Measurements from ENCODE around the gene PXYLP1.

PXYLP1 gene

GRCh38 chr3:141256820-141257219, 25.2 kb downstream of the PXYLP1 start:
- no peak overlapping the region for H3K4me3 ChIP-seq (ENCODE audit: low read depth, low read length)
- DNase-seq (ENCODE audit: low read depth): no peak
- no peak for TF ChIP-seq CTCF (IDR thresholded peaks at IDR 0.05; ENCODE audit: control insufficient read depth, extremely low read depth, insufficient read depth)

- H3K4me3 ChIP-seq (ENCODE audit: low read depth, low read length): no peak overlapping the region
- DNase-seq (ENCODE audit: low read depth): no peak
- TF ChIP-seq CTCF (IDR thresholded peaks at IDR 0.05; ENCODE audit: control insufficient read depth, extremely low read depth, insufficient read depth): no peak
Measured at GRCh38 chr3:141257961-141258360, 26.3 kb downstream of the PXYLP1 start.

- TF ChIP-seq CTCF (IDR thresholded peaks at IDR 0.05; ENCODE audit: control insufficient read depth, extremely low read depth, insufficient read depth): no peak
- no peak overlapping the region for H3K4me3 ChIP-seq (ENCODE audit: low read depth, low read length)
- DNase-seq (ENCODE audit: low read depth): no peak
Measured at GRCh38 chr3:141258973-141259372, 27.3 kb downstream of the PXYLP1 start.

- no peak overlapping the region for H3K4me3 ChIP-seq (ENCODE audit: low read depth, low read length)
- no peak for TF ChIP-seq CTCF (IDR thresholded peaks at IDR 0.05; ENCODE audit: control insufficient read depth, extremely low read depth, insufficient read depth)
- DNase-seq (ENCODE audit: low read depth): no peak
Measured at GRCh38 chr3:141259821-141260629, 28.4 kb downstream of the PXYLP1 start.

DNA sequence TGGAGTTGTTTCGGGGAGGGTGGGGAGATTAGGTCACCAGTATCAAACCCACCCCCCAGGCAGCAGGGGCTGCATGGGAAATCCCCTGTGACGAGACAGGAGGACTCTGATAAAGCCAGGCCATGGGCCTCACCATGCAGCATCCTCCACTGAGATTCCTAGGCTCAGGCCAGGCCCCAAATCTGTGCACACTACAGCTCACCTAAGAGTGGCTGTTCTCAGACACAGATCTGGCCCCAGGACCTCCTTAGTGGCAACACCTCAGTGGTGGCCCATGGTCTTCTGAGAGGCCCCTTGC, 29.0 kb downstream of the PXYLP1 start:
- H3K4me3 ChIP-seq (ENCODE audit: low read depth, low read length): no peak overlapping the region
- no peak for DNase-seq (ENCODE audit: low read depth)
- no peak for TF ChIP-seq CTCF (IDR thresholded peaks at IDR 0.05; ENCODE audit: control insufficient read depth, extremely low read depth, insufficient read depth)

DNA sequence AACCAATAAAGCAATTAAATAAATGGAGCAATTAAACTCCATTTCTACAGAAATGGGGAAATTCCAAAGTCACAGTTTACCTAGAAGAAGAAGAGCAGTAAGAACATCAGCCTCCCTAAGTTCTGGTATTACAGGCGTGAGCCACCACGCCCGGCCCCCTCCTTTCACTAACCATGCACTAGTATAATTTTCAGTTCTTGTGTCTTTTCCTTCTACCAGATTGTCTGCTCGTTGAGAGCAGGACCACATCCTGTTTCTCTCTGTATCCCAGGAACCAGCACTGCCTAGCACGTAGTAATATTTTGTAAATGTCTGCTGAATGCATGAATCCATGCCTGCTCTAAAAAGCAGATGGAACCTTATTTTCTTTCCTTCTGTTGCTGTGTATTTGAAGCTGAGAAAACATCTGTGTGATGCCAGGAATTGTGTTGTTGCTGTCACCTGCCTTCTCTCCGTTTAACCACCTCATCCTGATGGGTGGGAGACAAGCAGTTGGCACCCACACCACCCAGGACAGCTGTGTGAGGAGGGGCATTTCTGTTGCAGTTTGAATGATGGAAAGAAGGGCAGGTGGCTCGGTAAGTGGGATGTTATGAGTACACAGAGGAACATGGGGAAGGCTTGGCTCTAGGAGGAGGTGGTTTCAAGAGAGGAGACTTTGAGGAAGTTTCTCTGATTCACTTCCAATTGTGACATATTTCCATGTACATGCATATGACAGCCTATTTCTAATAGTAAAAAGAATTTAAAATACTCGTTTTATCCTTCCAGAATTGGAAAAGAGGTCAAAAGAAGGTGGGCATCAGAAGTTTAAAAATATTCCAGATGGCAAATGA, 30.1 kb downstream of the PXYLP1 start:
- no peak for DNase-seq (ENCODE audit: low read depth)
- no peak for TF ChIP-seq CTCF (IDR thresholded peaks at IDR 0.05; ENCODE audit: control insufficient read depth, extremely low read depth, insufficient read depth)

More for the DNA sequence above, 30.1 kb downstream of the PXYLP1 start:
- no peak overlapping the region for H3K4me3 ChIP-seq (ENCODE audit: low read depth, low read length)
